K562 (cell line): ENCODE data around the gene ENG. TPM values are rescaled to one million over a fixed set of nuclear protein-coding genes. Genes with fewer than 3 reads are reported as not detected.

Source experiments
- ATAC-seq: fragments of 200-7000 bp; cut with Tn5 transposase; 3 replicates; pipeline ENCODE4 v1.9.1; 2020; ENCODE audit warnings: moderate library complexity
- BruUV-seq: library from RNA; stranded (reverse); fragments of 400-500 nt; replicated peaks from 2 replicates; lab custom pipeline; 2021; lab: Mats Ljungman, UMichigan
- CTCF ChIA-PET: fragments of 300-600 bp; formaldehyde crosslinking; extraction: SDS; loops from one replicate; lab custom pipeline; 2021; ENCODE audit warnings: low intra/inter-chr PET ratio; lab: Yijun Ruan, JAX
- POLR2A ChIA-PET: fragments of 300-600, 350-650 bp; sonication (Branson Sonifier 250); formaldehyde crosslinking; extraction: SDS; loops from one replicate; lab custom pipeline; 2021; ENCODE audit warnings: antibody characterized with exemption, inconsistent platforms; lab: Yijun Ruan, JAX
- DNase-seq, 4 experiments: peaks; one replicate each; pipeline versions ENCODE4 v3.0.0 to v3.0.0-alpha.2; 2011 to 2018; ENCODE audit warnings: low spot score in 3 of 4, mixed read lengths in 3 of 4; ENCODE audit errors: extremely low read depth in 1 of 4
- FAIRE-seq: peaks from 2 replicates; lab custom pipeline; 2011; peaks lifted over from hg19 to GRCh38; lab: Jason Lieb, UNC
- H2AFZ ChIP-seq: 2 replicates; pipeline ENCODE4 v1.6.0; 2011; ENCODE audit warnings: low read depth, low read length, control low read depth, inconsistent platforms
- H3K27ac ChIP-seq: fragments of 200-600 bp; 3 replicates; pipeline ENCODE4 v1.8.0; 2011; ENCODE audit warnings: low read depth, mild to moderate bottlenecking, control low read depth, inconsistent platforms, low read length, moderate library complexity, mixed read lengths; ENCODE audit errors: extremely low read depth
- H3K27me3 ChIP-seq, 2 experiments: fragments of 300-600 bp in 1 of 2; 2 replicates in 1 of 2; 3 replicates in 1 of 2; pipeline versions ENCODE4 v1.6.0 to v1.8.0; 2011; ENCODE audit warnings: inconsistent platforms in 2 of 2, low read length in 2 of 2, mild to moderate bottlenecking in 1 of 2, mixed read lengths in 1 of 2, moderate library complexity in 1 of 2; ENCODE audit not compliant: control insufficient read depth in 2 of 2, insufficient read depth in 2 of 2
- H3K36me3 ChIP-seq: fragments of 300-600 bp; 3 replicates; pipeline ENCODE4 v1.8.0; 2011; ENCODE audit warnings: mild to moderate bottlenecking, low read length, inconsistent platforms; ENCODE audit not compliant: control insufficient read depth, insufficient read depth
- H3K4me1 ChIP-seq, 2 experiments: fragments of 200-600 bp in 1 of 2; replicated peaks in 1 of 2; 2 replicates in 1 of 2; 3 replicates in 1 of 2; pipeline versions ENCODE4 v1.5.1 to v1.8.0; 2011; ENCODE audit warnings: inconsistent platforms in 2 of 2, low read length in 2 of 2, mild to moderate bottlenecking in 1 of 2, mixed read lengths in 1 of 2, moderate library complexity in 1 of 2; ENCODE audit not compliant: control insufficient read depth in 2 of 2, insufficient read depth in 2 of 2
- H3K4me2 ChIP-seq: 2 replicates; pipeline ENCODE4 v1.6.1; 2011; ENCODE audit warnings: low read length, control low read depth, inconsistent platforms, mixed read lengths; ENCODE audit not compliant: insufficient read depth
- H3K4me3 ChIP-seq: fragments of 200-600 bp; sonication (generic), shearing (Covaris generic); 2 replicates; pipeline ENCODE4 v1.5.1; 2016; ENCODE audit warnings: control low read depth, inconsistent platforms
- H3K79me2 ChIP-seq: fragments of 200-600 bp; 3 replicates; pipeline ENCODE4 v1.8.0; 2011; ENCODE audit warnings: low read length, inconsistent platforms; ENCODE audit not compliant: control insufficient read depth, insufficient read depth
- H3K9ac ChIP-seq, 2 experiments: 2 replicates each; pipeline versions ENCODE4 v1.6.0 to v1.6.1; 2011; ENCODE audit warnings: low read depth in 2 of 2, low read length in 2 of 2, control low read depth in 1 of 2, inconsistent platforms in 1 of 2, mild to moderate bottlenecking in 1 of 2, mixed read lengths in 1 of 2; ENCODE audit not compliant: insufficient read depth in 1 of 2
- H3K9me1 ChIP-seq: one replicate; pipeline ENCODE4 v1.6.0; 2011; ENCODE audit warnings: inconsistent platforms, mild to moderate bottlenecking, low read length, moderate library complexity; ENCODE audit not compliant: control insufficient read depth, insufficient read depth
- H3K9me3 ChIP-seq: replicated peaks from 2 replicates; pipeline ENCODE4 v1.5.1; 2011; ENCODE audit warnings: low read depth, low read length, inconsistent platforms; ENCODE audit not compliant: control insufficient read depth, insufficient read depth
- H4K20me1 ChIP-seq: replicated peaks from 2 replicates; pipeline ENCODE4 v1.6.1; 2011; ENCODE audit warnings: low read length, inconsistent platforms, mixed read lengths; ENCODE audit not compliant: control insufficient read depth, insufficient read depth
- ASH1L ChIP-seq: fragments of 450-650 bp; IDR thresholded peaks from 2 replicates; pipeline ENCODE4 v1.6.1; 2018; ENCODE audit warnings: borderline replicate concordance, mild to moderate bottlenecking, low read depth; ENCODE audit not compliant: partially characterized antibody
- BCOR ChIP-seq: fragments of 450-650 bp; IDR thresholded peaks from 2 replicates; pipeline ENCODE4 v1.6.1; 2016
- NCOA6 ChIP-seq: fragments of 450-650 bp; IDR thresholded peaks from 2 replicates; pipeline ENCODE4 v1.6.1; 2017; ENCODE audit warnings: mild to moderate bottlenecking
- NRF1 ChIP-seq, 2 experiments: fragments of 450-650 bp; IDR thresholded peaks in 1 of 2; conservative IDR thresholded peaks in 1 of 2; 2 replicates each; pipeline ENCODE4 v1.6.1; 2014; ENCODE audit warnings: mild to moderate bottlenecking in 2 of 2
- RFX7 ChIP-seq: fragments of 250-450 bp; sonication (Bioruptor Pico); IDR thresholded peaks from 2 replicates; pipeline ENCODE4 v1.5.1; 2021; ENCODE audit warnings: mild to moderate bottlenecking
- SIX5 ChIP-seq, 2 experiments: IDR thresholded peaks; 2 replicates each; pipeline ENCODE4 v1.6.1; 2011; ENCODE audit warnings: low read length in 2 of 2, borderline replicate concordance in 1 of 2, low read depth in 1 of 2, mild to moderate bottlenecking in 1 of 2, moderate library complexity in 1 of 2; ENCODE audit not compliant: insufficient read depth in 1 of 2
- SMAD1 ChIP-seq: fragments of 150-350 bp; IDR thresholded peaks from 2 replicates; pipeline ENCODE4 v1.6.1; 2014; ENCODE audit warnings: low read length, low read depth; ENCODE audit not compliant: partially characterized antibody
- ZNF184 ChIP-seq: sonication (generic); formaldehyde crosslinking; IDR thresholded peaks from 2 replicates; pipeline ENCODE4 v1.5.0; 2020; ENCODE audit warnings: missing genetic modification reagents
- ZNF263 ChIP-seq: sonication (generic); formaldehyde crosslinking; IDR thresholded peaks from 2 replicates; pipeline ENCODE4 v1.8.0; 2022; ENCODE audit warnings: mild to moderate bottlenecking, missing genetic modification reagents, borderline replicate concordance
- ZNF274 ChIP-seq: IDR thresholded peaks from 2 replicates; pipeline ENCODE4 v1.6.1; 2011; ENCODE audit warnings: low read depth, mild to moderate bottlenecking, low read length, moderate library complexity, borderline replicate concordance
- ZNF316 ChIP-seq: fragments of 450-650 bp; IDR thresholded peaks from 2 replicates; pipeline ENCODE4 v1.6.1; 2016
- ZNF551 ChIP-seq: fragments of 250-450 bp; sonication (Bioruptor Pico); IDR thresholded peaks from 2 replicates; pipeline ENCODE4 v1.5.0; 2021; ENCODE audit warnings: mild to moderate bottlenecking, moderate library complexity
- ZNF583 ChIP-seq: fragments of 250-450 bp; sonication (Bioruptor Pico); IDR thresholded peaks from 2 replicates; pipeline ENCODE4 v1.4.0; 2020
- ZNF830 ChIP-seq: fragments of 250-450 bp; sonication (Bioruptor Pico); IDR thresholded peaks from 2 replicates; pipeline ENCODE4 v1.5.0; 2021; ENCODE audit warnings: mild to moderate bottlenecking
- WGBS: fragments of 100-300 bp; shearing (Covaris generic); methylation state at CpG from one replicate; pipeline ENCODE4 v1.1.6; 2016; ENCODE audit warnings: low coverage, mixed read lengths; ENCODE audit not compliant: insufficient coverage; ENCODE audit errors: missing lambda C conversion rate; 5-methylcytosine and 5-hydroxymethylcytosine counted together
- in situ Hi-C: fragments of 300-500 bp; cut with MboI; formaldehyde crosslinking; loops from 4 replicates; pipeline ENCODE4 v1.15.0; 2018; ENCODE audit warnings: inconsistent platforms, mixed read lengths
- intact Hi-C: fragments of 100-400 bp; cut with micrococcal nuclease; formaldehyde crosslinking; loops from 2 replicates; pipeline ENCODE4 v1.14.2; 2022
- polyA plus RNA-seq, 8 experiments: library from polyadenylated mRNA; depleted of rRNA in 4 of 8; stranded (reverse) in 5 of 8; unstranded in 3 of 8; fragments of >200 nt; fragmentation: Nextera tagmentation in 2 of 8; fragmentation: Illumina TruSeq in 1 of 8; extraction: Ambion mirVana in 2 of 8; extraction: Trizol in 1 of 8; gene quantifications; 2 replicates each; pipeline versions ENCODE4 v1.2.1 to v1.2.3, GENCODE V29; 2011 to 2014; ENCODE audit warnings: inconsistent platforms in 1 of 8, missing spikeins in 1 of 8
- total RNA-seq, 7 experiments: library from RNA; depleted of rRNA in 6 of 7; stranded (reverse); fragments of >200 nt in 6 of 7; fragmentation: Illumina TruSeq in 2 of 7; extraction: Trizol in 2 of 7; gene quantifications; 2 replicates each; pipeline versions ENCODE4 v1.2.1 to v1.2.3, GENCODE V29; 2011 to 2021; ENCODE audit warnings: low replicate concordance in 1 of 7
- TF ChIP-seq, protein P1 (sequence below): fragments of 450-650 bp; conservative IDR thresholded peaks from 2 replicates; pipeline ENCODE4 v1.6.1; 2016; ENCODE audit warnings: missing genetic modification characterization, low read depth, mild to moderate bottlenecking, control low read depth, missing compliant biosample characterization
- TF ChIP-seq, protein P2 (sequence below): sonication (generic); formaldehyde crosslinking; IDR thresholded peaks from 2 replicates; pipeline ENCODE4 v1.8.1; 2022; ENCODE audit warnings: missing genetic modification reagents
- TF ChIP-seq, protein P3 (sequence below): fragments of 450-650 bp; conservative IDR thresholded peaks from 2 replicates; pipeline ENCODE4 v1.6.1; 2016; ENCODE audit warnings: missing genetic modification characterization, low read depth, mild to moderate bottlenecking, missing compliant biosample characterization, moderate library complexity

ENG gene
- total and polyA plus RNA-seq, 9 of the 15 experiments (the other 6 are each of a cell fraction or from before 2014, with no cell fraction given), result 0.04 to 0.40 (median 0.14) TPM; not detected in 1

DNA sequence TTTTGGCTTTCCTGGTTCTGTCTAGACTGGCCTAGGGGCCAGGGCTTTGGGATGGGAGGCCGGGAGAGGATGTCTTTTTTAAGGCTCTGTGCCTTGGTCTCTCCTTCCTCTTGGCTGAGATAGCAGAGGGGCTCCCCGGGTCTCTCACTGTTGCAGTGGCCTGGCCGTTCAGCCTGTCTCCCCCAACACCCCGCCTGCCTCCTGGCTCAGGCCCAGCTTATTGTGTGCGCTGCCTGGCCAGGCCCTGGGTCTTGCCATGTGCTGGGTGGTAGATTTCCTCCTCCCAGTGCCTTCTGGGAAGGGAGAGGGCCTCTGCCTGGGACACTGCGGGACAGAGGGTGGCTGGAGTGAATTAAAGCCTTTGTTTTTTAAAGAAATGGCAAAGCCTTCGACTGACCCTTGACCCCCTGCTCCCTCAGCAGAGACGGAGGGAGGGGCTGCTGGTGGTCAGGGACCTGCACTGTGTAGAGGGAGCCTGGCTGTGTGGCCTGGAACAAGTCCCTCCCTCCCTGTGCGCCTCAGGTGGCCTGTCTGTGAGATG lies 40.7 kb downstream of the ENG start:
- H3K27ac ChIP-seq, result no peak overlapping the region
- peaks cover 12 to 42% of the 10 kb centered on the region in 2 experiments for H3K4me1 ChIP-seq
- WGBS, result 91% methylated on average over 7 of the region's 9 CpGs
- no peak overlapping the region for H2AFZ ChIP-seq
- TF ChIP-seq ZNF263, result no peak
- TF ChIP-seq ZNF184 (CRISPR knock-in tag), result no peak
- TF ChIP-seq RFX7 (CRISPR knock-in tag), result no peak
- TF ChIP-seq, protein P1, sequence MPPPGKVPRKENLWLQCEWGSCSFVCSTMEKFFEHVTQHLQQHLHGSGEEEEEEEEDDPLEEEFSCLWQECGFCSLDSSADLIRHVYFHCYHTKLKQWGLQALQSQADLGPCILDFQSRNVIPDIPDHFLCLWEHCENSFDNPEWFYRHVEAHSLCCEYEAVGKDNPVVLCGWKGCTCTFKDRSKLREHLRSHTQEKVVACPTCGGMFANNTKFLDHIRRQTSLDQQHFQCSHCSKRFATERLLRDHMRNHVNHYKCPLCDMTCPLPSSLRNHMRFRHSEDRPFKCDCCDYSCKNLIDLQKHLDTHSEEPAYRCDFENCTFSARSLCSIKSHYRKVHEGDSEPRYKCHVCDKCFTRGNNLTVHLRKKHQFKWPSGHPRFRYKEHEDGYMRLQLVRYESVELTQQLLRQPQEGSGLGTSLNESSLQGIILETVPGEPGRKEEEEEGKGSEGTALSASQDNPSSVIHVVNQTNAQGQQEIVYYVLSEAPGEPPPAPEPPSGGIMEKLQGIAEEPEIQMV (tag), result no peak
- TF ChIP-seq BCOR, result no peak
- no peak for TF ChIP-seq ZNF583
- TF ChIP-seq ZNF316, result no peak
- TF ChIP-seq NRF1 (conservative IDR thresholded peaks at IDR 0.05 in 1 of 2, IDR thresholded peaks at IDR 0.05 in 1 of 2), result no peak
- TF ChIP-seq, protein P2, sequence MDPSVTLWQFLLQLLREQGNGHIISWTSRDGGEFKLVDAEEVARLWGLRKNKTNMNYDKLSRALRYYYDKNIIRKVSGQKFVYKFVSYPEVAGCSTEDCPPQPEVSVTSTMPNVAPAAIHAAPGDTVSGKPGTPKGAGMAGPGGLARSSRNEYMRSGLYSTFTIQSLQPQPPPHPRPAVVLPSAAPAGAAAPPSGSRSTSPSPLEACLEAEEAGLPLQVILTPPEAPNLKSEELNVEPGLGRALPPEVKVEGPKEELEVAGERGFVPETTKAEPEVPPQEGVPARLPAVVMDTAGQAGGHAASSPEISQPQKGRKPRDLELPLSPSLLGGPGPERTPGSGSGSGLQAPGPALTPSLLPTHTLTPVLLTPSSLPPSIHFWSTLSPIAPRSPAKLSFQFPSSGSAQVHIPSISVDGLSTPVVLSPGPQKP (CRISPR knock-in tag), result no peak
- TF ChIP-seq SMAD1, result no peak
- TF ChIP-seq ZNF551, result no peak
- TF ChIP-seq SIX5 (IDR thresholded peaks at IDR 0.05; ENCODE audit: borderline replicate concordance in 1 of 2, insufficient read depth in 1 of 2, low read depth in 1 of 2, low read length in 2 of 2), result no peak
- no peak for TF ChIP-seq ZNF830 (CRISPR knock-in tag)
- TF ChIP-seq NCOA6, result no peak
- no peak for TF ChIP-seq ZNF274
- TF ChIP-seq, protein P3, sequence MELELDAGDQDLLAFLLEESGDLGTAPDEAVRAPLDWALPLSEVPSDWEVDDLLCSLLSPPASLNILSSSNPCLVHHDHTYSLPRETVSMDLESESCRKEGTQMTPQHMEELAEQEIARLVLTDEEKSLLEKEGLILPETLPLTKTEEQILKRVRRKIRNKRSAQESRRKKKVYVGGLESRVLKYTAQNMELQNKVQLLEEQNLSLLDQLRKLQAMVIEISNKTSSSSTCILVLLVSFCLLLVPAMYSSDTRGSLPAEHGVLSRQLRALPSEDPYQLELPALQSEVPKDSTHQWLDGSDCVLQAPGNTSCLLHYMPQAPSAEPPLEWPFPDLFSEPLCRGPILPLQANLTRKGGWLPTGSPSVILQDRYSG, result no peak
- TF ChIP-seq ASH1L, result no peak
- BruUV-seq, result no TSS peak
- H4K20me1 ChIP-seq, result peaks cover 7% of the 10 kb centered on the region
- in situ Hi-C loops (no loop called here), intact Hi-C loops (no loop called here)
- DNase-seq (no peak), FAIRE-seq (no peak), ATAC-seq (no peak)
- H3K9ac ChIP-seq, result no peak overlapping the region
- ChIA-PET CTCF (no interaction called here), POLR2A (interaction anchor here (0.6 kb wide), 1 partner anchor 10 kb away, joined by 3 read pairs; no protein-coding TSS in a partner anchor)
- H3K9me1 ChIP-seq, result no peaks in the 10 kb centered on the region
- no peaks in the 10 kb centered on the region for H3K27me3 ChIP-seq
- H3K4me3 ChIP-seq, result no peak overlapping the region
- no peak overlapping the region for H3K4me2 ChIP-seq
- no peaks in the 10 kb centered on the region for H3K79me2 ChIP-seq
- peaks cover 54% of the 10 kb centered on the region for H3K36me3 ChIP-seq
- H3K9me3 ChIP-seq, result no peaks in the 10 kb centered on the region
